Measurements from ENCODE around the gene PNLDC1.
A peak's percentile ranks its signal among the peaks of the same experiment; 100 is the strongest.
"Not testable (repeated sequence)": the region's sequence is repeated elsewhere in the genome, so short reads cannot be mapped to it uniquely, and the experiment has no call there.

Gene PNLDC1

DNA sequence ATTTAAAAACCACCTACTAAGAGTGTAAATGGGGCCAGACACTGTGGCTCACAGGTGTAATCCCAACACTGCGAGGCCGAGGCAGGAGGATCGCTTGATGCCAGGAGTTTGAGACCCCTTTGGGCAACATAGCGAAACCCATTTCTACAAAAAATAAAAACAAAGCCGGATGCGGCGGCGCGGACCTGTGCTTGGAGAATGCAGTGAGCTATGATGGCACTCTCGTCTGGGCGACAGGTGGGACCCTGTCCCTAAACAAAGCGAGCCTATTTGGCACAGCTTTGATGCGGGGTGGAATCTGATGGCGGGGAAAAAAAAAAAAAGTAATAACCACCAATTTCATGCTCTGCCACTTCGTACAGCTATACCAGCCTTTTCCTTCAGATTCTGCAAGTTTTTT lies 11.8 kb upstream of the PNLDC1 start:
- no peak for DNase-seq (ENCODE audit: low read depth)

DNA sequence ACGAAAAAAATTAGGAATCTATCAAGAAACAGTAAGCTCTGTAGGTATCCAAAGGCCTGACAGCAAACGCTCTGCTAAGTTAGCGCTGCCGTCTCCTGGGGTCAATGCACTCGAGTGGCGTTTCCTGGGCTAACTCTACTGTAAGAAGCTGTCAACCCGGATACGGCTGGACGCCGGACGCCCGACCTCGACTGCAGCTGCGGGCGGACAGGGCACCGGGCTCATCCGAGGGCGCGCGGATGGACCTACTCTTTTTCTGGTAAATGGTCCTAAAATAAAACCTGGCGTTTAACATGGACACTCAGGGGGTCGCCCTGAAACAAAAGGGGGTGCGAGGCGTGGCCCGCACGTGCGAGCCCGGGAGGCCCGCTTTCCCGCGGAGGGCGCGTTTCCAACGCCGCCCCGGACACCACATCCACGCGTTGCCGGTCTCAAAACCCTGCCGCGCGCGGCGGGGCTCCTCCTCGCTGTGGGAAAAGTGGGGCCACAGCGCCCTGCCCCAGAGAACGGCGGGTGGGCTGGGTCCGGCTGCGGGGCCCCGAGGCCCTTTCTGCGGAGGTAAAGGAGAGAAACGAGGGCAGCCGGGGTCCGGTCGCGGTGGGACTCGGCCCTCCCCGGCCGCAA lies 11.2 kb upstream of the PNLDC1 start:
- no peak for DNase-seq (ENCODE audit: low read depth)

DNA sequence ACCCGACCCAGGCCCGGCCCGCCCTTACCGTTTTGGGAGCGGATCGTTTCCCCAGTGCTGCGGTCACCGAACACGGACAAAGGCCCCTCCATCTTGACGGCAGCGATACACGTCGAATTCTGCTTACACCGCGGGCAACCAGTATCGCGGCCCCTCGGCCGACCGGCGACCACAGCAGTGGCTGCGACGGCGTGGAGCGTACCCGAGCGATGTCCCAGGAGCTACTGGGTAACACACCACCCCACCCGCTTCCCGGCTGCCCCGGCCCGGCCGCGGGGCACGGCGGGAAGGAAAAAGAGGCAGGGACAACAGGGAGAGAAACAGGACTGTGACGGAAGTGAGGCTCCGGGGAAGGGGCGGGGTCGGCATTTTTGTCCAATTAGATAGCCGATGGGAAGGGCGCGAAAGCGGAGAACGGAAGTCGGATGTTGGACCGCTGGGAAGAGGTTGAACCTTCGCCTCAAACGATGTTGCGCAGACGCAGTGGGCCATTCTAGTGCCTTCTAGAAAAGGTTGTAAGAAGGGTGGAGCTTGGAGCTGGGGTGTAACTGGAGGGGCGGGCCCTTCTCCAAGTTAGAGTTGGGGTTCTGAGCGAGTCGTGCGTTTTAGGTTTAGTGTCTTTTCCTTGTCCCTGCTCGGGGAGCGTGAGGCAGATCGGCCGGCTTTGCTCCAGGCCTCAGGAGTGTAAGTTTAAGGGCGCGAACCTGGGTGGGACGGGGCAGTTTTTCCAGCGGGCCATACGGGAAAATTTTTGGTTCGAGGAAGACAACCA lies 10.5 kb upstream of the PNLDC1 start, which contains the start of gene TCP1:
Gene TCP1, minus strand, starts transcription at position 226 of the 772 bp plus-strand sequence. Its CDS starts 134 bp downstream, at position 92.
- DNase-seq (ENCODE audit: low read depth) = peak; percentile 99

DNA sequence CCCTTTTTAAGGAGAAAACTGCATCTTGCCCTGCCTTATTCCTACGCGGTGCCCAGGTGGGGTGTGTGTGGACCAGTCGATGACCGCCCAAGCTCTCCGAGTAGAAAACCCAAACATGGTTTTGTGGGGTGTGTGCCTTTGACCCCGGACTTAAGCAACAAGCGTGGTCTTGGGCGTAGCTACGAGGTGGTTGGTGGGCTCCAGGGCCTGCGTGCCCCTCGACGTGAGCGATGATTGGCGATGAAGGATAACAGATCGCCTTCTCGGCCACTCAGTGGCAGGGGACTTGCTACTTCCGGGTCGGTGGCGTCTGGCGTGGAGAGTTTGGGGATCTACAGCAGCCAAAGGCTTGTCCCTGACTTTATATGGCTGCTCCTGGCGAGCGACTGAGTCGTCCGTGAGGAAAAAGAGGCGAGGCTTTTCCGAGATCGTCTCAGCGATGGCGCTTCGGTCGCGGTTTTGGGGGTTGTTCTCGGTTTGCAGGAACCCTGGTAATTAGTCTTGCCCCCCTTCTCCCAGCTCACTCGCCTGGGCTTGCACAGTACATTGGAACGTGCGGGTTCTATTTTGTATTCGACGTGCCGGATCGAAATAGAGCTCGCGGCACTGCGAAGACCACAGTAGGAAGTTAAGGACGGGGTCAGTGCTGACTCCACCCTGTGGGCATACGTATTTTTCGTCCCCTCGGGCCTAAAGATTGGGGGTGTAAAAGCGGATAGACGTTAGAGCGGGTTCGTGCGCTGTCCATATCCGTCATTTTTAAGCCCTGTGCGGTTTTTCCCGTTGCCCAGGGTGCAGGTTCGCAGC lies 9.7 kb upstream of the PNLDC1 start, which contains the start of gene MRPL18:
Gene MRPL18, plus strand, starts transcription at position 319 of the 807 bp plus-strand sequence. Its CDS starts 121 bp downstream, at position 440.
- DNase-seq (ENCODE audit: low read depth) = peak; percentile 74

DNA sequence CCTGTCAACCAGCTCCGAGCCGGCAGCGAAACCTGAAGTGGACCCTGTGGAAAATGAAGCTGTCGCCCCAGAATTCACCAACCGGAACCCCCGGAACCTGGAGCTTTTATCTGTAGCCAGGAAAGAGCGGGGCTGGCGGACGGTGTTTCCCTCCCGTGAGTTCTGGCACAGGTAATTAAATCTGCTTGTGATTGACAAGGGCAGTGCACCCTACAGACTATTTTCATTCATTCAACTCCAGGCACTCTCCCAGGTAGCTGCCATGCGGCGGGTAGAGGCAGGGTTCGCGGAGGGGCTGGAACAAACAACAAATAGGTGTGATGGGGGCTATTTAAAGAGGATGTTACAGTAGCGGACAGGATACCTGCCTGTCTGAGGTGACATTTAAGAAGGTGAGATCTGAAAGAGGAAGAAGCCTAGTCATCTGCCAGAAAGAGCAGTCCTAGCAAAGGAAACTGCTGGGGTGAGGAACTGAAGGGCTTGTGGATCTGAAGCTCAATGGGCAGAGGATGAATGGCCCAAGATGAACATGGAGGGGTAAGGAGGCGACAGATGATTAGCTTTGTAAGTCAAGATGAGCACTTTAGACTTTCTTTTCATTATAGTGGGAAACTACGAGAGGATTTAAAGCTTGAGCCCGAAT lies 9.0 kb upstream of the PNLDC1 start:
- DNase-seq (ENCODE audit: low read depth) = no peak

DNA sequence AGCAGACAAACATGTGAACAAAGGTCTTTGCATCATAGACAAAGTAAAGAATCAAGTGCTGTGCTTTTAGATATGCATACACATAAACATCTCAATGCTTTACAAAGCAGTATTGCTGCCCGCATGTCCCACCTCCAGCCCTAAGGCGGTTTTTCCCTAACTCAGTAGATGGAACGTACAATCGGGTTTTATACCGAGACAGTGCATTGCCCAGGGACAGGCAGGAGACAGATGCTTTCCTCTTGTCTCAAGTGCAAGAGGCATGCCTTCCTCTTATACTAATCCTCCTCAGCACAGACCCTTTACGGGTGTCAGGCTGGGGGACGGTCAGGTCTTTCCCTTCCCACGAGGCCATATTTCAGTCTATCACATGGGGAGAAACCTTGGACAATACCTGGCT lies 5.1 kb upstream of the PNLDC1 start:
- DNase-seq (ENCODE audit: low read depth) = not testable (repeated sequence)

DNA sequence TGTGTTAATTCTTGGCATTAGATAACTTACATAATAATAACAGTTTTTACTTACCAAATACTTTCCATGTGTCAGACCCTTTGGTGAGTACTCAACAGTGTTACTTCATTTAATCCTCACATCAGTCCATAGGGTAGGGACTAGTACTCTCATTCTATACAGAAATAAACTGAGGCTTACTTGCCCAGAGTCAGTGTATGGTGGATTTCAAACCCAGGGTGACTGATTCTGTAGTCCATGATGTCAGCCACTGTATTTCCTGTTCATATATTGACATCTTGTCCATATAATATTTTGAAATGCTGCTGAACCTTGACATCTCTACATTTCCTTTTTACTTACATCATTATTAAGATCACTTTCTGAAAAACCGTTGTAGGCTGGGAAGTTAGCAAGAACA lies 2.5 kb upstream of the PNLDC1 start:
- DNase-seq (ENCODE audit: low read depth) = no peak

DNA sequence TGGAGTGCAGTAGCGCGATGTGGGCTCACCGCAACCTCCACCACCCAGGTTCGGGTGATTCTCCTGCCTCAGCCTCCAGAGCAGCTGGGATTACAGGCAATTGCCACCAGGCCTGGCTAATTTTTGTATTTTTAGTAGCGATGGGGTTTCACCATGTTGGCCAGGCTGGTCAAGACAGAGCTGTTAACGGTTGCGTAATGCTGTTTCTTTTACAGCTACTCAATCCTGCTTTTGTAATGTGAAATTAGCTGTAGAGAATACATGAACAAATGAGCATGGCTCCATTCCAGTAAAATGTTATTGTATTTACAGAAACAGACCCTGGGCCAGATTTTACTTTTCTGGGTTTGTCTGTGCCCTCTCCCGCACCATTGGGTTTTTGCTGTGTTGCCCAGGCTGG lies 1.9 kb downstream of the PNLDC1 start:
- no peak for DNase-seq (ENCODE audit: low read depth)

DNA sequence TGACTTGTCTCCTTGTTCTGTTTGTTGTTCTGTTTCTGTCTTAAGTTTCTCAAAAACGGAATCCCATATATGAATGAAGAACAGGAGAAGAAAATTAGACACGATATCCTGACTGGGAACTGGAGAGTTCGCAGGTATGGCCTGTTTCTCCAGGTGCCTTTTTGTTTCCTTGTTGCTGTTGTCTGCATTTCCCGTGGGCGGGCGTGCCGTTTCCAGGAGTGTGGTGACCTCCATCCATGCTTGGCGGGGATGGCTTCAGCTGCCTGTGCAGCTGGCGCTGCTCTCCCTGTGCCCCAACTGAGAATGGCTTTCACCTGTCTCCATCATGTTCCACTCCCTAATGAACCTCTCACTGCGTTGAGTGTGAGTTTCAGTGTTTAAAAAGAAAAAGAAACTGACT lies 4.4 kb downstream of the PNLDC1 start:
- DNase-seq (ENCODE audit: low read depth) = no peak

DNA sequence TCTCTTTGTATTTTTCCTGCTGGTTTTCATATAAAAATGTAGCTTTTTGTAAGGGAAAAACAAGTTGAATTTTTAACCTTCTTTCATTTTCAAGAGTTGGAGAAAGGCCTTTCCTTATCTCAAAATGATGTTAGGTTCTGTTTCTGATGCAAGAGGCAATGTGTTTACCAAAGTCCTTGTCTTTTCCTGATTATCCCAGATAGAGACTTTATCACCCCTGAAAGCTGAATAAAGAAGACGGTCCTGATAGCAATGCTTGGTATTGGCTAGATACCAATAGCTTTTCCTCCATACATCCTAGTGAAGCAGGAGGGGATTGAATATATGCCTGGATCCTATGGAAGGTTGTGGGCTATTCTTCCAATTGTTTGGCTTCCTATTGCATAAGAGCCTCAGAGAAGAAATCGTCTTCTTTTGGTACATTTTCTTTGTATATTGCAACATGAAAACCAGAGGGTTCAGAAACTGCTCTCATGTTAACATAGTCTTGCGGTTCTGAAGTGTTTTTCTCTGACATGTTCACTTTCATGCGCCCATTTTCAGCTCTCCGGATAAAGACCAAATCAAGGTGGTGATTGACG lies 5.5 kb downstream of the PNLDC1 start:
- DNase-seq (ENCODE audit: low read depth) = no peak

DNA sequence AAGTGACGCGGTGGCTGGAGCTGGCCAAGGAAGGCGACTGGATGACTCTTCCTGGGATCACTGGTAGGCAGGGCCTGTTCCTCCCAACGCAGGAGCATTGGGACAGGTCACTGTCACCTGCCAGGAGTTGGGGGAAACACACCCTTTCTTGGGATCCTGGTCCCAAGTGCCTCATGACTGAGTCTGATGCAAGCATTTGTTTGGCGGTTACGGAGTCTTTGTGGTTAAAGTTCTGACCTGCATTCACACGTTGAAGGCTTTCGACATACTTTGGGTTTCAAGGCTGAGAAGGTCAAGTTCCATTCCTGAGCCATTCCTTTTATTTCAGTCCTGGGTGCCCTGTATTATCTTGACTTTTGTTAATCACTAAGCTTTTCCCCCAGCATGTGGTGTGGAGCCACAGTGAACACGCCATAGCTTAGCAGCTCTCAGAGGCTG lies 6.0 kb downstream of the PNLDC1 start:
- no peak for DNase-seq (ENCODE audit: low read depth)

DNA sequence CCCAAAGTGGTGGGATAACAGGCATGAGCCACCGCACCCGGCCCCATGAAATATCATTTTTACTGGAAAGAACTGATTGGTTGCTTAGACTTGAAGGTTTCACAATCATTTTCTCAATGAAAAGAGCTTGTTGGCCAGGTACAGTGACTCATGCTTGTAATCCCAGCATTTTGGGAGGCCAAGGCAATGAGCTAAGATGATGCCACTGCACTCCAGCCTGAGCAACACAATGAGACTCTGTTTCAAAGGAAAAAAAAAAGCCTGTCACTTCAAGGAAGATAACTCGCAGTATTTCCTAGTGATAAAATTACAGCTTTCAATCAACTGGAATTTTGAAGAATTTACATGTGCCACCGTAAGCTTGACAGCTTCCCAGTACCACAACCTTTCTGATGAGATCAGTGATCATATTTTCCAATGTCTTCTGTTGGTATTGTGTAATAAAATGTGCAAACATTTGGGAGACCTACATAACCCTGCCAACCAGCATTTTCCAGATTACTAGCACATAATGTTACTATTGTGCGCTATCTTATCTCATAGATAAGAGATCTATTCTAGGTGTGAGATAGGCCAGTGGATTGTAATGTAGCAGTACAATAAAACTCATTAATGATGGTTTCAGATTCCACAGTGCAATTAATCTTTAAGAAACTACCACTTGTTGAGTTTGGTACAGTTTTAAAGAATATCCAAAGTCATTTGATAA lies 7.2 kb downstream of the PNLDC1 start:
- DNase-seq (ENCODE audit: low read depth) = no peak

DNA sequence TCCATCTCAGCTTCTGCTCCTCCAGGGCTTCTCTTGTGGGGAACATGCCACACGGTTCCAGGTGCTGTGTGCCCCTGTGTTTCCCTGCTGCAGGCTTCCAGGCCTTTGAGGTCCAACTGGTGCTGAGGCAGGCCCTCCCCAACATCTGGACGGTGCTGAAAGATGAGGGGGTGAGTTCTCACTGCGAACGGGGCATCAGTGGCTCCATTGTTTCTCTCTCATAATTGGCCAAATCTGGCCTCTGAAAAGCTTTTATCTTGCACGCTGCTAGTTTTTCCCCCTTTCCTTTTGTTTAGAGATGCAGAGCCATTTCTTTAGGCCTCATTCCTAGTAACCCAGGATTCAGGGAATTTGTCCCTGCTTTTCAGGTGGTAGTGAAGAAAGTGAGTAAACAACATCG lies 8.6 kb downstream of the PNLDC1 start:
- no peak for DNase-seq (ENCODE audit: low read depth)

DNA sequence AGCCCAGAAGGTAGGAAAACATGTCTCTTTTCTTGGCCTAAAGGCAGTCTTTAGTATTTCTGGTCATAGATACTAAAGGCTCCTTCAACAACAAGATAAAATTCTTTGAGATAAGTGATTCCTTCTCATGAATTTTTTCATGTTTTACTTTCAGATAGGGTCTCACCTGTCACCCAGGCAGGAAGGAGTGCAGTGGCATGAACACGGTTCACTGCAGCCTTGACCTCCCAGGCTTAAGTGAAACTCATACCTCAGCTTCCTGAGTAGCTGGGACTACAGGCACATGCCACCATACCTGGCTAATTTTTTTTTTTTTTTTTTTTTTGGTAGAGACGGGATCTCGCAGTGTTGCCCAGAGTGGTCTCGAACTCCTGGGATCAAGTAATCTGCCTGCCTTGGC lies 9.1 kb downstream of the PNLDC1 start:
- no peak for DNase-seq (ENCODE audit: low read depth)

DNA sequence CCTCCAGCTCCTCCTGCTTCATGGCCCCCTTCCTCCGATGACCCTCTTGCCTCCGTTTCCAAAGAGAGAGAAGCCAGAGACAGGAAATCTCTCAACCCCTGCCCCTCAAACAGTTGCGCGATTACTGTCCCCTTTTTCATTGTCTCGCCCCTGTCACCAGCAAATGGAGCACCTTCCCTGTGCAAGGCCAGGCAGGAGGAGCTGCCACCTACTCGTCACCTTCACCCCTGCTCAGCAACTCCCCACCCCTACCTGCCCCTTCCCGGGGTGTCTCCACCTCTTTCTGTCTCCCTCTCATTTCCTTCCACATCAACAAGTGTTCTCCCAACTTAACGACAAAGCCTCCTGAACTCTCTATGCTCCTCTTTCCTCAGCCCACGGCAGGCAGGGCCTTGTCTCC lies 13.7 kb downstream of the PNLDC1 start:
- DNase-seq (ENCODE audit: low read depth) = no peak

DNA sequence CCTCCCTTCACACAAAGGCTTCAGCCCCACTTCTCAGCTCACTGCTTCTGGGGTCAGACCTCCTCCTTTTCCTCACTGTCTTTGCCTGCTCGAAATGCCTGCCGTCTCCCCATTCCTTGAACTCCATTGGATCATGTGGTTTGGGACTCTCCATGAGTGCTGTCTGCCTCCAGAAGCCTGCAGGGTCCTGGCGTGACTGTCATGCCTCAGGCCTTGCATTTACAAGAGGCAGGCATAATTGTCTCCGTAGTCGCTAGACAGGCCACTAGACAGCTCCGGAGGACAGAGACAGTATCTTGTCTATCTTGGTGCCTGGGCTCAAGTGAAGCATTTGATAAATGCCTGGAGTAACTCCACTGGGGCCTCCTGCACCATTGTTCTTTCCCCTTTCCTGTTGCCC lies 15.3 kb downstream of the PNLDC1 start:
- no peak for DNase-seq (ENCODE audit: low read depth)

DNA sequence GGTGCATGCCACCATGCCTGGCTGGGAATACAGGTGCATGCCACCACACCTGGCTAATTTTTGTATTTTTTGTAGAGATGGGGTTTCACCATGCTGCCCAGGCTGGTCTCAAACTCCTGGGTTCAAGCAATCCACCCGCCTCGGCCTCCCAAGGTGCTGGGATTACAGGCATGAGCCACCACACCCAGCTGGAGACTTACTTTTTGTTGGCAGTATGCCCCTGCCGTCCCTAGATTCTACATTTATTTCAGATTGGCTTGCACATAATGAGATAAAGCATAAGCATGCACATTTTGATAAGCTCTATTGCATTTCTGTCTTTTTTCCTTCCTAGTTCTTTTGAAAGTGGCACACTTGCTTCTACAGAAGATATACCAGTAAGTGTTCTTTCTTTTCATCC lies 16.7 kb downstream of the PNLDC1 start:
- DNase-seq (ENCODE audit: low read depth) = not testable (repeated sequence)

DNA sequence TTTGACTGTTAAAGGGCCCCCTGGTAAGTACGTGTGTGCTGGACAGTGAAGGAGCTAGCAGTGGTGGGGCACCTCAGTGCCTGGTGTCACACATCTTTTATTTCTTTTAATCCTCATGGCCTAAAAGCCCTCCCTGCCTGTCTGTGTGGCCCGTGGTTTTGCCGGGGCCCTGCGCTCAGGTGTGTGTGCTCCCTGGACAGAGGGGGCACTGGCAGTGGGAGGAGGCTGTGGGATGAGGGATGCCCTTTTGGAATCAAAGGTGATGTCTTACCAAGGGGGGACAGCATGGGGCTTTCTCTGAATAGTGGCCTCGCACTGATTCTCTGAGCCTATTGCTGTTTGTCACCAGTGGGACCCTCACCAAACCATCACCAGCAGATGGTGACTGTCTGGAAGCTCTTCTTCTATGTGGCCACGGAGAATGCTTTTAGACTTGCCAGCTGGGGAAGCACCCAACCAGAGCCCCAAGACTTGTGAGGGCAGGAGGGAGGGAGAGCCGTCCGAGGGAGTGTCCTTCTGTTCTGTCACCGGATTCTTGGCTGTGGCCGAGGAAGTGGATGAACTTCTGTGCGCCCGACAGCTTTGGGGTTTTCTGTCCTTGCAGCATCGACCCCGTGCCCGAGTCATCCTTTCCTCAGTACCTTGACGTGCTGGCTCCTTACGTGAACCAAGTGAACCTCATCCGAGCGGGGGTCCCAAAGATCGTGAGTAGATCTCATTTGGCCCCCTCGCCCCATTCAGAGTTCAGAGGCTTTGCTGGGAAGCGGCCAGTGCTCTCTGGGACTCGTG lies 18.1 kb downstream of the PNLDC1 start:
- no peak for DNase-seq (ENCODE audit: low read depth)

DNA sequence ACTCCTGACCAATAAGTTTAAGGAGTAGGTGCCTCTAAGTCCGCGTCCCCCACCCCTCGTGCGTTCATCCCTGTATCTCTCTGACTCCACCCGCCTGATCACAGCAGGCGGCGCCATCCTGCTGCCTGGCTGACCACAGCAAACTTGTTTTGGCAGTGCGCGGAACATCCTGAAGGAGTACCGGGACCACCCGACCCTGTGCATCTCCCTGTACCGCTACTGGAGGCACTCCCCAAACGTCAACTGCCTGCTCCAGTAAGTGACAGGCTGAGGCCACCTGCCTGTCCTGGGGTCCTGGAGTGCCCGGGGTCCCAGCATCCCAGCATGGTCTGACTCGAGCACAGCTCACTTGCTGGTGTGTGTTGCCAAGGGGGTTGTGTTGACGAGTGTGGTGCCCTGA lies 19.0 kb downstream of the PNLDC1 start:
- no peak for DNase-seq (ENCODE audit: low read depth)

DNA sequence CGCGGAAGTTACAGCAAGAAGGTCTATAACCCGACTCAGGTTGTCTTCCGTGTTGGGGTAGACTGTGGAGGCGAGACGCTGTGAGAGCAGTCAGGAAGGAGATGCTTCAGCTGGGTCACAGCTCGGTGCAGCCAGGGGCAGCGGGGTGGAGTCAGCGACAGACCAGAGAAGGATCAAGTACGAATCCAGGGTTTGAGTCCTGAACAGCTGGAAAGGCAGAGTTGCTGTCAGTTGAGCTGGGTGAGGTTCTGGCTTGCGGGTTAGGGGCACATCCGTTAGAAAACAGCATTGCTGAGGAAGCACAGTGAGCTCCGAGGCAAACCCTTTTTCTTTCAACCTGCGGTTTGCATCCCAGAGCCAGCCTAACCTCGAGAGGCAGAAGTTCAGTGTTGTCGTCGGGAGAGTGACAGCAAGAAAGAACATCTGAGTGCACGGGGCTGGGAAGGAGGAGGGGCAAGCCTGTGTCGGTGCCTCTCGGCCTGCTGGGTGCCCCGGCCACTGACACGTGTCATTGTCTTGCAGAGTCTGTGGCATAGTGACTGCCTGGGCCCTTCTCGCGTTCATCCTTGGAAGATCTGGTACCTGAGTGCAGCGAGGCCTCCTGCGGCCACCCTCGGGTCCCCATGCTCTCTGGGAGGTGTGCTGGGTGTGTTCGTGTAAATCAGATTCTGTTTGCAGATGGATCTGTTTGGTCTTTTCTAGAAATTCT lies 20.0 kb downstream of the PNLDC1 start:
- no peak for DNase-seq (ENCODE audit: low read depth)
